SK-N-SH treated with all-trans-retinoic acid at 6 μM for 48 hours (cell line): ENCODE results near the gene PDZD2.

Experiments
- BACH2 ChIP-seq: fragments of 250-450 bp; sonication (Bioruptor Pico); IDR thresholded peaks from 2 replicates; pipeline ENCODE4 v1.9.0; 2021; ENCODE audit warnings: mild to moderate bottlenecking, borderline replicate concordance
- ESRRG ChIP-seq: fragments of 250-450 bp; sonication (Bioruptor Pico); IDR thresholded peaks from 2 replicates; pipeline ENCODE4 v1.6.1; 2021; ENCODE audit warnings: mild to moderate bottlenecking
- POU6F1 ChIP-seq: fragments of 250-450 bp; sonication (Bioruptor Pico); IDR thresholded peaks from 2 replicates; pipeline ENCODE4 v1.8.0; 2021; ENCODE audit warnings: low read depth, mild to moderate bottlenecking, moderate library complexity, borderline replicate concordance
- PPARA ChIP-seq: fragments of 250-450 bp; sonication (Bioruptor Pico); IDR thresholded peaks from 2 replicates; pipeline ENCODE4 v1.5.0; 2020; ENCODE audit warnings: mild to moderate bottlenecking, borderline replicate concordance
- TCF4 ChIP-seq: fragments of 250-450 bp; sonication (Bioruptor Pico); IDR thresholded peaks from 2 replicates; pipeline ENCODE4 v1.8.0; 2021; ENCODE audit warnings: mild to moderate bottlenecking, moderate library complexity, borderline replicate concordance
- TOX ChIP-seq: fragments of 250-450 bp; sonication (Bioruptor Pico); IDR thresholded peaks from 2 replicates; pipeline ENCODE4 v1.8.0; 2021; ENCODE audit warnings: mild to moderate bottlenecking, moderate library complexity, borderline replicate concordance
- TSHZ2 ChIP-seq: fragments of 250-450 bp; sonication (Bioruptor Pico); IDR thresholded peaks from 2 replicates; pipeline ENCODE4 v1.5.0; 2020; ENCODE audit warnings: mild to moderate bottlenecking, moderate library complexity
- ZNF70 ChIP-seq: fragments of 450-650 bp; formaldehyde crosslinking; IDR thresholded peaks from 2 replicates; pipeline ENCODE4 v1.5.0; 2020; ENCODE audit warnings: mild to moderate bottlenecking, moderate library complexity
- ZNF8 ChIP-seq: fragments of 450-650 bp; formaldehyde crosslinking; IDR thresholded peaks from 2 replicates; pipeline ENCODE4 v1.5.0; 2020; ENCODE audit warnings: mild to moderate bottlenecking, moderate library complexity
- TF ChIP-seq, protein P1 (sequence below): fragments of 250-450 bp; sonication (Bioruptor Pico); IDR thresholded peaks from 2 replicates; pipeline ENCODE4 v1.8.0; 2020; ENCODE audit warnings: mild to moderate bottlenecking, moderate library complexity, borderline replicate concordance

GRCh38 chr5:31895199-31895820 is 256.4 kb downstream of the PDZD2 start:
- TF ChIP-seq TOX (CRISPR knock-in tag), result no peak
- no peak for TF ChIP-seq ESRRG (CRISPR knock-in tag)
- TF ChIP-seq BACH2 (CRISPR knock-in tag), result no peak
- TF ChIP-seq TCF4 (CRISPR knock-in tag), result no peak
- TF ChIP-seq PPARA, result no peak
- no peak for TF ChIP-seq POU6F1 (CRISPR knock-in tag)
- TF ChIP-seq ZNF70 (CRISPR knock-in tag), result no peak
- TF ChIP-seq, protein P1, sequence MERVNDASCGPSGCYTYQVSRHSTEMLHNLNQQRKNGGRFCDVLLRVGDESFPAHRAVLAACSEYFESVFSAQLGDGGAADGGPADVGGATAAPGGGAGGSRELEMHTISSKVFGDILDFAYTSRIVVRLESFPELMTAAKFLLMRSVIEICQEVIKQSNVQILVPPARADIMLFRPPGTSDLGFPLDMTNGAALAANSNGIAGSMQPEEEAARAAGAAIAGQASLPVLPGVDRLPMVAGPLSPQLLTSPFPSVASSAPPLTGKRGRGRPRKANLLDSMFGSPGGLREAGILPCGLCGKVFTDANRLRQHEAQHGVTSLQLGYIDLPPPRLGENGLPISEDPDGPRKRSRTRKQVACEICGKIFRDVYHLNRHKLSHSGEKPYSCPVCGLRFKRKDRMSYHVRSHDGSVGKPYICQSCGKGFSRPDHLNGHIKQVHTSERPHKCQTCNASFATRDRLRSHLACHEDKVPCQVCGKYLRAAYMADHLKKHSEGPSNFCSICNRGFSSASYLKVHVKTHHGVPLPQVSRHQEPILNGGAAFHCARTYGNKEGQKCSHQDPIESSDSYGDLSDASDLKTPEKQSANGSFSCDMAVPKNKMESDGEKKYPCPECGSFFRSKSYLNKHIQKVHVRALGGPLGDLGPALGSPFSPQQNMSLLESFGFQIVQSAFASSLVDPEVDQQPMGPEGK (CRISPR knock-in tag), result no peak
- TF ChIP-seq ZNF8 (CRISPR knock-in tag), result no peak
- TF ChIP-seq TSHZ2, result no peak
